Activated CD8-positive, alpha-beta memory T cell treated with anti-CD3 and anti-CD28 coated beads, Interleukin-2, amount 50 U/mL, for 1 hour (primary cell): ENCODE measurements around the gene AGPAT3.
"Not testable (repeated sequence)": the region's sequence is repeated elsewhere in the genome, so short reads cannot be mapped to it uniquely, and the experiment has no call there.

Experiments used
- DNase-seq: peaks from one replicate; pipeline ENCODE4 v3.0.0-alpha.2; 2020; ENCODE audit errors: extremely low read depth

The AGPAT3 gene

GRCh38 chr21:43834146-43834905 is 30.7 kb upstream of the AGPAT3 start:
- no peak for DNase-seq

GRCh38 chr21:43835050-43835449 is 30.0 kb upstream of the AGPAT3 start:
- DNase-seq: no peak

DNA sequence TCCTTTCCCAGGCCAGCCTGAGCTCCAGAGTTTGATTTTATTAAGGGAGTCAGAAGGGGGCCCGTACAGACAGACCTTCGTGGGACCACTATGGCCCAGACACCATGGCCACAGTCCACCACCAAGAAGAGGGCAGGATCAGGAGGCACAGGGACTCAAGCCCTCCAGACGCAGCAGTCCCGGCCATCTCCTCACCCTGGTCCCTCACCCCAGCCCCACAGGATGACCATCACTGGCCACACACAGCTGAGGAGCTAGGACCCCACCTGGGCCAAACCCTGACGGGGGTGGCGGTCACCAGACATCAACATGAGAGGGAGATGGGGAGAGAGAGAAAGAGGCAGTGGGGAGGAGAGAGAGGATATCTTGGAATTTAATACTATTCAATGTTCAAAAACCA is 29.2 kb upstream of the AGPAT3 start:
- DNase-seq: no peak

- no peak for DNase-seq
These were observed 28.4 kb upstream of the AGPAT3 start for GRCh38 chr21:43836616-43837015.

DNA sequence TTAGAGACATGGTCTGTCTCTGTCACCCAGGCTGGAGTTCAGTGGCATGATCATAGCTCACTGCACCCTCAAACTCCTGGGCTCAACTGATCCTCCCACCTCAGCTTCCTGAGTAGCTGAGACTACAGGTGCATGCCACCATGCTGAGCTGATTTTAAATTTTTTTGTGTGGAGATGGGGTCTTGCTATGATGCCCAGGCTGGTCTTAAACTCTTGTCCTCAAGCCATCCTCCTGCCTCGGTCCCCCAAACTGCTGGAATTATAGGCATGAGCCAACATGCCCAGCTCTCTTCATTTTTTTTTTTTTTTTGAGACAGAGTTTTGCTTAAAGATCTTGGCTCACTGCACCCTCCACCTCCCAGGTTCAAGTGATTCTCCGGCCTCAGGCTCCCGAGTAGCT is 24.8 kb upstream of the AGPAT3 start:
- DNase-seq: no peak

GRCh38 chr21:43842742-43843141 is 22.3 kb upstream of the AGPAT3 start:
- DNase-seq: no peak

DNA sequence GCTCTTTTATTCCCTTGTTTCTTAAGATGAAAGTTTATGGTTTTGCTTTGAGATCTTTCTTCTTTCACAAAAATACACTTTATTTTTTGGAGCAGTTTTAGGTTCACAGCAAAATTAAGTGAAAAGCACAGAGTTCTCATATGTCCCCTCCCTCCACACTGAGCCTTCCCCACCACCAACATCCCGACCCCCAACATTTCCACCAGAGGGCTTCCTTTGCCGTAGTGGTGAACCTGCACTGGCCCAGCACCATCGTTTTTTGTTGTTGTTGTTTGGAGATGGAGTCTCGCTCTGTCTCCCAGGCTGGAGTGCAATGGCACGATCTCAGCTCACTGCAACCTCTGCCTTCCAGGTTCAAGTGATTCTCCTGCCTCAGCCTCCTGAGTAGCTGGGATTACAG is 20.1 kb upstream of the AGPAT3 start:
- DNase-seq: not testable (repeated sequence)

DNA sequence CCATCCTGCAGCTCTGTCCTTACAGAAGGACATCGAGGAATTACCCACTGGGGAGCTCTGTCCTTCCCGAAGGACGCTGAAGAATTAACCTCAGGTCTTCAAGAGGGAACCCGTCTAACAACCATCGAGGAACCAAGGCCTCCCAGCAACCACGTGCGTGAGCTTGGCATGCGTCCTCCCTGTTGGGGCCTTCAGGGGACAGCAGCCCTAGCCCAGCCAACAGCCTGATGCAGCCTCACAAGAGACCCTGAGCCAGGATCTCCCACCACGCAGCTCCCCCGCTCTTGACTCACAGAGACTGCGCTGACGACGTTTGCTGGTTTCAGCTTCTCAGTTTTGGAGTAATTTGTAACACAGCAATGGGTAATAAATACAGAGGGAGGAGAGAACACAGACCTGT is 19.6 kb upstream of the AGPAT3 start:
- DNase-seq: no peak

- DNase-seq: no peak
These were observed 18.6 kb upstream of the AGPAT3 start for GRCh38 chr21:43846430-43846829.

GRCh38 chr21:43847301-43847700 is 17.7 kb upstream of the AGPAT3 start:
- DNase-seq: no peak

- DNase-seq: no peak
These were observed 16.3 kb upstream of the AGPAT3 start for GRCh38 chr21:43848771-43849170.

GRCh38 chr21:43849532-43850299 is 15.3 kb upstream of the AGPAT3 start:
- no peak for DNase-seq

- no peak for DNase-seq
These were observed 14.2 kb upstream of the AGPAT3 start for GRCh38 chr21:43850728-43851295.

DNA sequence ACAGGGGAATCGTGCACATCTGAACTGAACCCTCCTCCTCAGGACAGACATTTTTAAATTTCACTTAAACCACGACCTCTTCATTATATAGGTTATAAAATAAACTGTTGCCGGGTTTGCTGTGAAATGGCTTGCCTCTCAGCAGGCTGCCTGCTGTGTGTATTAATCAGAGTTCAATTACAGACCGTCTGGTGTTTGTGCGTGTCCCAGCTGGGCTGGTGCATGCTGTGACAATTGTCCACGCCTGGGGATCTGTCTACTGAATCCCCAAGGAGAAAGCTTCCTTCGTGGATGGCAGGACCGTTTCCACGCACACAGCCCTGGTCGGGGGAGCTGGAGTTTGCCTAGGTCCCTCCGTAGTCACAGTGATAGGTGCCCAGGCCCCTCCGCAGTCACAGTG is 13.4 kb upstream of the AGPAT3 start:
- no peak for DNase-seq

DNA sequence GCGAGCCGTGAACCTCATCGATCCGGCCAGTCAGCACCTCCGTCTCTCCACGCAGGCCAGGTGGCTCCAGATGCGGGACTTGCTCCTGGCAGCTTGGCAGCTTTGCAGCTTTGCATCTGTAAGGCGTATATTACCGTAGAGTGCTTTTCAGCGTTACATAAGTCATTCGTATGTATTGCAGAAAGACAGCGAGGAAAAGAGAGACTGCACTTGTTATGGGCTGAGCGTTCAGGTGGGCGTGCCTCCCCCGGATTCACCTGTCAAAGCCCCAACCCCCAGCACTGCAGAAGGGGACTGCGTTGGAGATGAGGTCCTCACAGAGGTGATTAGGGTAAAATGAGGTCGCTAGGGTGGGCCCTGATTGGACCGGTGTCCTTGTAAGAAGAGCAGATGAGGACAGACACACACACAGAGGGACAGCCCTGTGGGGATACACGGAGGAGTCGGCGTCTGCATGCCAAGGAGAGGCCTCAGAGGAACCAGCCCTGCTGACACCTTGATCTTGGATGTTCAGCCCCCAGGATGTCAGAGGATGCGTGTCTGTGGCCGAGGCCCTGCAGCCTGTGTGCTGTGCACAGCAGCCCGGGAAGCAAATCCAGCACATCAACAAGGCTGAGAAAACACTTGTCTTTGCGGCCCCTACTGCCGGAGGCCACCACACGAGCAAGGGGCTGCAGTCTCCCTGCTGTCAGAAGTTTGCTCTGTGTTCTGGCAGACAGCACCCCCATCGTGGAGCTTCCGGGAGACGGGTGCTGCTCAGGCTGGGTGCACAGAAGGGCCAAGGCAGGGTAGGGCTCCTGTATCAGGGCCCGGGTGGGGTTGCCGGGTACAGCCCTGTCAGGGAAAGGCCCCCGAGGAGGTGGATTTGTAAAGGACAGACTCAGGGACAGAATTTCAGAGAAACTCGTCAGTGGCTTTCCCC is 10.9 kb upstream of the AGPAT3 start:
- DNase-seq: no peak

DNA sequence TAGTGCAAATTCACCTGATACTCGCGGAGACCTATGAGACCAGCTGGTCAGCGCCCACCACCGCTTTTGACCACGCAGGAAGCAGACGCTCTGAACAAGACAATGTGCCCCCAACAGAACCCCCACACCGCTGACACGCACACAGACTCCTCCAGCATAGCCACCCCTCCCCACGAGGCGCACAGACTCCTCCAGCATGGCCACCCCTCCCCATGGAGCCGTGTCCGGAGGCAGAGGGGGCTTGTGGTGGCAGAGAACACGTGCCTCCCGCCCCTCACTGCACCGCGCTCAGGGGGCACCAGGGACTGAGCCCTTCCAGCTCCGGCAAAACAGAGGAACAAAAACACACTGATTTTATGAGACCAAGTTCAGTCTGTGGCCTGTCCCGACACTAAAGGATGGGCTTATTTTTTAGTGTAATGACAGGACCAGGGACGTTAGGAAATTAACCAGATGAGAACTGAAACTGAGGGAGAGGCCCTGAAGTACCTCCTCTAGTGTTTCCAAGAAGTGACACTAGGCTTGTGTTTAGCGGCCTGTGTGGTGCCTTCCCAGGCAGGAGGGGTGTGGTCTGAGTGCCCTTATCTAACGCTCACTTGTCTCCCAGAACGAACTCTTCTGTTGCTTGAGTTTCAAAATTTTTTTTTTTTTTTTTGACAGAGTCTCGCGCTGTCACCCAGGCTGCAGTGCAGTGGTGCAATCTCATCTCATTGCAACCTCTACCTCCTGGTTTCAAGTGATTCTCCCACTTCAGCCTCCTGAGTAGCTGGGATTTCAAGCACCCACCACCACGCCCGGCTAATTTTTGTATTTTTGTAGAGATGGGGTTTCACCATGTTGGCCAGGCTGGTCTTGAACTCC is 10.0 kb upstream of the AGPAT3 start:
- no peak for DNase-seq

- no peak for DNase-seq
These were observed 9.1 kb upstream of the AGPAT3 start for GRCh38 chr21:43855955-43856354.

- no peak for DNase-seq
These were observed 6.0 kb upstream of the AGPAT3 start for GRCh38 chr21:43858806-43859648.

DNA sequence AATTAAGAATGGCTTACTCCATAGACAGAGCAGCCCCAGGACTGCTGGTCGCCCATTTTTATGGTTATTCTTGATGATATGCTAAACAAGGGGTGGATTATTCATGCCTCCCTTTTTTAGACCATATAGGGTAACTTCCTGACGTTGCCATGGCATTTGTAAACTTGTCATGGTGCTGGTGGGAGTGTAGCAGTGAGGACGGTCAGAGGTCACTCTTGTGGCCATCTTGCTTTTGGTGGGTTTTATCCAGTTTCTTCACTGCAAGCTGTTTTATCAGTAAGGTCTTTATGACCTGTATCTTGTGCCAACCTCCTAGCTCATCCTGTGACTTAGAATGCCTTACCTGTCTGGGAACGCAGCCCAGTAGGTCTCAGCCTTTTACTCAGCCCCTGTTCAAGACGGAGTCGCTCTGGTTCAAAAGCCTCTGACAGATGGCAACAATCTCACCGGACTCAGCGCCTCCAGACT is 5.2 kb upstream of the AGPAT3 start:
- DNase-seq: no peak

GRCh38 chr21:43861706-43862105 is 3.3 kb upstream of the AGPAT3 start:
- DNase-seq: no peak
